ENCODE data around the gene SDHD. TPM values are rescaled to one million over a fixed set of nuclear protein-coding genes. Genes with fewer than 3 reads are reported as not detected.

The SDHD gene
- total RNA-seq, 1 experiment from 2014 or later = 59.1 TPM

DNA sequence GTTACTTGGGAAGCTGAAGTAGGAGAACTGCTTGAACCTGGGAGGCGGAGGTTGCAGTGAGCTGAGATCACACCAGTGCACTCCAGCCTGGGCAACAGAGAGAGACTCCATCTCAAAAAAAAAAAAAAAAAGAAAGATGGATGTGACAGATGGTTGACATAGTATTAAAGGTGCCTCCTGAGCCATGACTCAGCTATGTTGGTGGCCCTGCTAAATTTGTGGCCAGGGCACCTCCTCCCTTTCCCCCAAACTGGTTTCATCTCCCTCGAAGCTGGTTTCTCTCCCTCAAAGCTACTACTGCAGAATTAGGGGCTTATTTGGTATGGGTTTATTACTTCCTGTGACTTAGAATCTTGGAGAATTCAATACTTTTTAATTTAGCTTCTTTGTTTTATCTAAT is 31.5 kb downstream of the SDHD start:
- CTCF ChIA-PET = no interaction called here

DNA sequence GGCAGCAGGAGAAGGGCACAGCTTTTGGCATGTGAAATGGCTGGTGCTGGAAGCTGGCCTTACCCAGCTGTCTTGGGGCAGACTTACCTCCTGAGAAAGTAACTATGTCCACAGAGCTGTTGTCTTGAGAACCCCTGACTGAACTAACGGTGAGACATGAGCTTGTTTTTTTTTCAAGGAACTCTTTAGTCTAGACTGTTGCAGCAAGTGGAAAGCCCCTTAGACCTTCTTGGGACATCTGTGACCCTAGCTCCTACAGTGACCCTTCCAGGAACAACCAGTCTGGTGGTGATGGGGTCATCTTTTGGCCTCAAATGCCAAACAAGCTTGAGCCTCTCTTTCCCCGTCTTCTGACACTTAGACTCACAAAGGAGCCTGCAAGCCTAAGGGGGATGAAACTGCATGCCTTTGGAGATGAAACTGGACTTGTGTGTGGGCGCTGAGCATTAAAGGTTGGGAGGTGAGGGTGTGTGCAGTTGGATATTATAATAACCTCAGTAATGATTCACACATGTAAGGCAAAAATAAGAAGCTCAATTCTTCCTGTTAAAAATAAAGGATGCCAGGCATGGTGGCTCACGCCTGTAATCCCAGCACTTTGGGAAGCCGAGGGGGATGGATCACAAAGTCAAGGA is 35.4 kb downstream of the SDHD start:
- CTCF ChIA-PET = interaction anchor here (0.6 to 1.2 kb wide), 2 partner anchors 9 to 34 kb away, joined by 3 read pairs; no protein-coding TSS in a partner anchor
- Mint-ChIP-seq H3K4me1 (ENCODE audit: low read depth, unreplicated experiment) (peaks cover 10% of the 10 kb centered on the region), H3K27me3 (ENCODE audit: unreplicated experiment) (no peaks in the 10 kb centered on the region), H3K9me3 (ENCODE audit: low read depth, unreplicated experiment) (peaks cover under 1% of the 10 kb centered on the region), H3K36me3 (ENCODE audit: insufficient read depth, unreplicated experiment) (peaks cover 6% of the 10 kb centered on the region), H3K4me3 (ENCODE audit: low read depth, unreplicated experiment) (no peak overlapping the region), H3K27ac (ENCODE audit: unreplicated experiment) (no peak overlapping the region)
- BruUV-seq (replicated peaks) = no TSS peak
- TF ChIP-seq, protein P1, sequence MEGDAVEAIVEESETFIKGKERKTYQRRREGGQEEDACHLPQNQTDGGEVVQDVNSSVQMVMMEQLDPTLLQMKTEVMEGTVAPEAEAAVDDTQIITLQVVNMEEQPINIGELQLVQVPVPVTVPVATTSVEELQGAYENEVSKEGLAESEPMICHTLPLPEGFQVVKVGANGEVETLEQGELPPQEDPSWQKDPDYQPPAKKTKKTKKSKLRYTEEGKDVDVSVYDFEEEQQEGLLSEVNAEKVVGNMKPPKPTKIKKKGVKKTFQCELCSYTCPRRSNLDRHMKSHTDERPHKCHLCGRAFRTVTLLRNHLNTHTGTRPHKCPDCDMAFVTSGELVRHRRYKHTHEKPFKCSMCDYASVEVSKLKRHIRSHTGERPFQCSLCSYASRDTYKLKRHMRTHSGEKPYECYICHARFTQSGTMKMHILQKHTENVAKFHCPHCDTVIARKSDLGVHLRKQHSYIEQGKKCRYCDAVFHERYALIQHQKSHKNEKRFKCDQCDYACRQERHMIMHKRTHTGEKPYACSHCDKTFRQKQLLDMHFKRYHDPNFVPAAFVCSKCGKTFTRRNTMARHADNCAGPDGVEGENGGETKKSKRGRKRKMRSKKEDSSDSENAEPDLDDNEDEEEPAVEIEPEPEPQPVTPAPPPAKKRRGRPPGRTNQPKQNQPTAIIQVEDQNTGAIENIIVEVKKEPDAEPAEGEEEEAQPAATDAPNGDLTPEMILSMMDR (IDR thresholded peaks at IDR 0.05; ENCODE audit: unreplicated experiment) = no peak
- DNase-seq = no peak
- intact Hi-C loops (cut with micrococcal nuclease; ENCODE audit: unreplicated experiment) = loop anchor here (5.0 kb wide), 1 partner anchor 40 kb away; the partner anchor contains the start of gene IL18

More for the DNA sequence above, 31.5 kb downstream of the SDHD start:
- TF ChIP-seq, protein P1 (IDR thresholded peaks at IDR 0.05; ENCODE audit: unreplicated experiment) = no peak
- BruUV-seq (replicated peaks) = no TSS peak
- no peak overlapping the region for H3K27ac Mint-ChIP-seq (ENCODE audit: unreplicated experiment)
- H3K4me1 Mint-ChIP-seq (ENCODE audit: low read depth, unreplicated experiment) = peaks cover 10% of the 10 kb centered on the region
- intact Hi-C loops (cut with micrococcal nuclease; ENCODE audit: unreplicated experiment) = no loop called here
- peaks cover 3% of the 10 kb centered on the region for H3K9me3 Mint-ChIP-seq (ENCODE audit: low read depth, unreplicated experiment)
- peaks cover 6% of the 10 kb centered on the region for H3K36me3 Mint-ChIP-seq (ENCODE audit: insufficient read depth, unreplicated experiment)
- no peak overlapping the region for H3K4me3 Mint-ChIP-seq (ENCODE audit: low read depth, unreplicated experiment)
- no peak for DNase-seq
- H3K27me3 Mint-ChIP-seq (ENCODE audit: unreplicated experiment) = no peaks in the 10 kb centered on the region

DNA sequence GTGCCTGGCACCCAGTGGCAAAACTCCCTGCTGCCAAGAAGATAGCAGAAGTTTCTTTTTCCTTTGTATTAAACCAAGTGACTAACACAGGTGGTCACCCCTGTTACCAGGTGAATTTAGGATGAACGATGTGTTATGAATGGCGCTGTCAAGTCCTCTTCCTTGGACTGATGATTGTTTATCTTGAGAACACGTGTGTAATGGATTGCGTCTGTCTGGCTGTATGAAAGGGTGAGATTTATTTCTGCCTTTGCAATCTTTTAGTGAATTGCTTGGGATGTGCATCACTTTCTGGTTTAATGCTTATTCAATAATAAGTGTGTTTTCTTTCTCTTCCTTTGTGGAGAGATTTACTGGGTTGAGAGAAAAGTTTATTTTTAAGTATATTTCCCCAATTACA is 36.5 kb downstream of the SDHD start:
- H3K4me1 Mint-ChIP-seq (ENCODE audit: low read depth, unreplicated experiment) = peaks cover 13% of the 10 kb centered on the region
- BruUV-seq (replicated peaks) = no TSS peak
- H3K27me3 Mint-ChIP-seq (ENCODE audit: unreplicated experiment) = no peaks in the 10 kb centered on the region
- peaks cover 6% of the 10 kb centered on the region for H3K36me3 Mint-ChIP-seq (ENCODE audit: insufficient read depth, unreplicated experiment)
- no peak overlapping the region for H3K27ac Mint-ChIP-seq (ENCODE audit: unreplicated experiment)
- no peaks in the 10 kb centered on the region for H3K9me3 Mint-ChIP-seq (ENCODE audit: low read depth, unreplicated experiment)
- CTCF ChIA-PET = no interaction called here
- no peak for DNase-seq
- intact Hi-C loops (cut with micrococcal nuclease; ENCODE audit: unreplicated experiment) = loop anchor here (5.0 kb wide), 1 partner anchor 39 kb away; the partner anchor contains the start of gene IL18
- TF ChIP-seq, protein P1 (IDR thresholded peaks at IDR 0.05; ENCODE audit: unreplicated experiment) = no peak
- no peak overlapping the region for H3K4me3 Mint-ChIP-seq (ENCODE audit: low read depth, unreplicated experiment)

DNA sequence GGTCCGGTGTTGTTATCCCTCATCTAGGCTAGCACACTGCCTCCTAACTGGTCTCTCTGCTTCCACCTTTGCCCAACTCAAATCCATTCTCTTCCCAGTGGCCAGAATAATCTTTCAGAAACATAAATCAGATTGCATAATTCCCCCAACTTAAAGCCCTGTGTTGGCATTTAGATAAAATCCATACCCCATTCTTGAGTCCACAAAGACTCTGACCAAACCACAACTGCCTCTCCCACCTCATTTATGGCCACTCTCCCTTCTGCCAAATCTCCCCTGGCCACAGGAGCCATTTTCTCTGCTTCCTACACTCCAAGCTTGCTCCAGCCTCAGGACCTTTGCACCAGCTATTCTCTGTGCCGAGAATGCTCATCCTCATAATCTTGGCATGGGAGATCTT is 40.4 kb downstream of the SDHD start:
- TF ChIP-seq, protein P1 (IDR thresholded peaks at IDR 0.05; ENCODE audit: unreplicated experiment) = no peak
- H3K36me3 Mint-ChIP-seq (ENCODE audit: insufficient read depth, unreplicated experiment) = no peaks in the 10 kb centered on the region
- CTCF ChIA-PET = no interaction called here
- H3K9me3 Mint-ChIP-seq (ENCODE audit: low read depth, unreplicated experiment) = no peaks in the 10 kb centered on the region
- BruUV-seq (replicated peaks) = no TSS peak
- no peak overlapping the region for H3K27ac Mint-ChIP-seq (ENCODE audit: unreplicated experiment)
- H3K4me1 Mint-ChIP-seq (ENCODE audit: low read depth, unreplicated experiment) = peaks cover 27% of the 10 kb centered on the region
- H3K27me3 Mint-ChIP-seq (ENCODE audit: unreplicated experiment) = no peaks in the 10 kb centered on the region
- no peak for DNase-seq
- intact Hi-C loops (cut with micrococcal nuclease; ENCODE audit: unreplicated experiment) = no loop called here
- H3K4me3 Mint-ChIP-seq (ENCODE audit: low read depth, unreplicated experiment) = no peak overlapping the region
